CD4-positive, alpha-beta T cell (primary cell): ENCODE data around the gene ATP8A2. TPM values are rescaled to one million over a fixed set of nuclear protein-coding genes. Genes with fewer than 3 reads are reported as not detected.

Experiments used
- ATAC-seq: fragments of 200-7000 bp; cut with Tn5 transposase; one replicate; pipeline ENCODE4 v1.10.0; 2022; ENCODE audit warnings: mild to moderate bottlenecking; ENCODE audit not compliant: poor library complexity
- CTCF ChIA-PET: fragments of 350-600 bp; sonication (Branson Sonifier 250); formaldehyde crosslinking; loops from one replicate; lab custom pipeline; 2021; ENCODE audit warnings: antibody characterized with exemption, inconsistent platforms; lab: Charles Lee
- POLR2A ChIA-PET: fragments of 350-600 bp; sonication (Branson Sonifier 250); formaldehyde crosslinking; loops from one replicate; lab custom pipeline; 2021; ENCODE audit warnings: antibody characterized with exemption, inconsistent platforms; lab: Charles Lee
- DNase-seq, 14 experiments: peaks; one replicate each; pipeline ENCODE4 v3.0.0-alpha.2; 2013 to 2020; ENCODE audit warnings: mixed read lengths in 2 of 14
- H3K27ac ChIP-seq, 2 donors: one replicate each; pipeline versions ENCODE4 v1.5.1 to v1.7.0; 2013; ENCODE audit warnings: low read length in 2 of 2, low read depth in 1 of 2, mild to moderate bottlenecking in 1 of 2
- H3K27me3 ChIP-seq, 2 experiments: 1 replicate in 1 of 2; 2 replicates in 1 of 2; pipeline versions ENCODE4 v1.6.1 to v1.7.0; 2013; ENCODE audit warnings: low read length in 2 of 2, control low read depth in 1 of 2, mild to moderate bottlenecking in 1 of 2, moderate library complexity in 1 of 2; ENCODE audit not compliant: insufficient read depth in 2 of 2, control insufficient read depth in 1 of 2
- H3K36me3 ChIP-seq: one replicate; pipeline ENCODE4 v1.6.1; 2013; ENCODE audit warnings: low read length, control low read depth; ENCODE audit not compliant: insufficient read depth
- H3K4me1 ChIP-seq: one replicate; pipeline ENCODE4 v1.6.1; 2013; ENCODE audit warnings: low read length, control low read depth; ENCODE audit not compliant: insufficient read depth
- H3K4me3 ChIP-seq: one replicate; pipeline ENCODE4 v1.5.1; 2013; ENCODE audit warnings: mild to moderate bottlenecking, low read length, moderate library complexity
- H3K9me3 ChIP-seq, 2 experiments: 1 replicate in 1 of 2; 2 replicates in 1 of 2; pipeline versions ENCODE4 v1.6.1 to v1.7.0; 2013; ENCODE audit warnings: low read length in 2 of 2, mild to moderate bottlenecking in 2 of 2, control low read depth in 1 of 2, moderate library complexity in 1 of 2; ENCODE audit not compliant: control insufficient read depth in 1 of 2, insufficient read depth in 1 of 2
- H3K27ac Mint-ChIP-seq: one replicate; pipeline ENCODE4 v1.8.0; 2020; ENCODE audit warnings: mixed read lengths
- H3K27me3 Mint-ChIP-seq: one replicate; pipeline ENCODE4 v1.8.0; 2021; ENCODE audit warnings: mixed read lengths
- H3K36me3 Mint-ChIP-seq: one replicate; pipeline ENCODE4 v1.8.0; 2021; ENCODE audit warnings: low read depth, mixed read lengths
- H3K4me1 Mint-ChIP-seq: one replicate; pipeline ENCODE4 v1.8.0; 2021; ENCODE audit warnings: low read depth, mixed read lengths
- H3K4me3 Mint-ChIP-seq: one replicate; pipeline ENCODE4 v1.8.0; 2020; ENCODE audit warnings: mild to moderate bottlenecking, mixed read lengths
- H3K9me3 Mint-ChIP-seq: one replicate; pipeline ENCODE4 v1.8.0; 2020; ENCODE audit warnings: mixed read lengths
- CTCF ChIP-seq: fragments of 200-600 bp; IDR thresholded peaks from one replicate; pipeline ENCODE4 v1.8.0; 2022; ENCODE audit warnings: antibody characterized with exemption, mild to moderate bottlenecking
- intact Hi-C, 2 experiments: fragments of 100-400 bp; cut with DNase I in 1 of 2; cut with micrococcal nuclease in 1 of 2; formaldehyde crosslinking; loops; one replicate each; pipeline versions ENCODE4 v1.15.1 to v1.9.0; 2023 to 2025; cut with DNase I, micrococcal nuclease
- total RNA-seq, 174 experiments: library from RNA in 2 of 174; stranded (reverse) in 2 of 174; gene quantifications; one replicate each; pipeline ENCODE4 v1.2.3 and lab custom pipeline; 2021 to 2026

ATP8A2 gene
- total RNA-seq, 2 experiments from 2014 or later = 0.22 to 0.36 TPM

DNA sequence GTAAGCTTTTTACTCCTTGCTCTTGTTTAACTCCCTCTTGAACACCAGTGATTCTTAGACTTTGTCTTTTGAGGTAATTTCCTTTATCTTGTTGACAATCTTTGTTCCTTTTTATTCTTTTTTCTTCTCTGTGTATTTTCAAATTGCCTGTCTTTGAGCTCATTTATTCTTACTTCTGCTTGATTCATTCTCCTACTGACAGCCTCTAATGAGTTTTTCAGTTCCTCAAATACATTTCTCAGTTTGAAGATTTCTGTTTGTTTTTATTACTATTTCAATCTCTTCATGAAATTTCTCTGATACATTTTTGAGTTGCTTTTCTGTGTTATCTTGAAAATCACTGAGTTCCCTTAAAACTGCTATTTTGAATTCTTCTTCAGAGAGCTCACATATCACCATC is 154.1 kb downstream of the ATP8A2 start:
- no peak overlapping the region for H3K4me3 Mint-ChIP-seq
- Histone ChIP-seq H3K4me1 (no peaks in the 10 kb centered on the region), H3K27me3 (peaks cover 0 to 6% of the 10 kb centered on the region in 2 experiments), H3K27ac (no peak overlapping the region), H3K9me3 (peaks cover 3 to 14% of the 10 kb centered on the region in 2 experiments), H3K36me3 (no peaks in the 10 kb centered on the region), H3K4me3 (no peak overlapping the region)
- DNase-seq (no peak), ATAC-seq (no peak)
- no peak overlapping the region for H3K27ac Mint-ChIP-seq
- POLR2A ChIA-PET = no interaction called here
- peaks cover 28% of the 10 kb centered on the region for H3K27me3 Mint-ChIP-seq
- TF ChIP-seq CTCF = no peak
- intact Hi-C loops = no loop called here
- no peaks in the 10 kb centered on the region for H3K4me1 Mint-ChIP-seq
- H3K9me3 Mint-ChIP-seq = peaks cover 17% of the 10 kb centered on the region
- CTCF ChIA-PET = no interaction called here
- no peaks in the 10 kb centered on the region for H3K36me3 Mint-ChIP-seq

- Histone ChIP-seq H3K27ac (no peak overlapping the region), H3K27me3 (peaks cover 0 to 6% of the 10 kb centered on the region in 2 experiments), H3K4me1 (no peaks in the 10 kb centered on the region), H3K4me3 (no peak overlapping the region), H3K36me3 (no peaks in the 10 kb centered on the region), H3K9me3 (peaks cover 3 to 14% of the 10 kb centered on the region in 2 experiments)
- TF ChIP-seq CTCF = no peak
- CTCF ChIA-PET = interaction anchor here (0.5 kb wide), 1 partner anchor 128 kb away, joined by 3 read pairs; no protein-coding TSS in a partner anchor
- DNase-seq (no peak), ATAC-seq (no peak)
- Mint-ChIP-seq H3K4me3 (no peak overlapping the region), H3K4me1 (no peaks in the 10 kb centered on the region), H3K27ac (no peak overlapping the region), H3K9me3 (peaks cover 14% of the 10 kb centered on the region), H3K36me3 (no peaks in the 10 kb centered on the region), H3K27me3 (peaks cover 24% of the 10 kb centered on the region)
- POLR2A ChIA-PET = no interaction called here
- intact Hi-C loops = no loop called here
Measured at GRCh38 chr13:25528266-25528665, 156.5 kb downstream of the ATP8A2 start.

DNA sequence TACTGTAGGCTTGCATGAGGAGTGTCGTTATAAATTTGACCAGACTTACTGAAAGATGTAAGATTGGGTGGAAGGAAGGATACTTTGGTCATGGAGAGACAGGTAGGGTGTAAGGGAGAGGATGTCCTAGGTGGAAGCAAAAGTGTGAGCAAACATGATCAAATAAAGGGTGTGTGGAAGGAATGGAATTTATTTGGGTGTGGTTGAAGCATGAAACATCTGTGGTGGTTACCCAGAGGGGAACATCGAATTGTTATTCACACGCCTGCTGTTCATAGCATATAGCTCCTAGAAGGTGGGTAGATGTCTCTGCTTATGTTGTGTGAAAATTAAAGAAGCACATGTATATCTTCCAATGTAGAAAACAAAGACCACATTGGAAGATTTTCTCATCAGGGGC is 157.7 kb downstream of the ATP8A2 start:
- Histone ChIP-seq H3K36me3 (no peaks in the 10 kb centered on the region), H3K27me3 (peaks cover 0 to 6% of the 10 kb centered on the region in 2 experiments), H3K27ac (no peak overlapping the region), H3K9me3 (peaks cover 3 to 14% of the 10 kb centered on the region in 2 experiments), H3K4me3 (no peak overlapping the region), H3K4me1 (no peaks in the 10 kb centered on the region)
- H3K4me3 Mint-ChIP-seq = no peak overlapping the region
- H3K4me1 Mint-ChIP-seq = no peaks in the 10 kb centered on the region
- peaks cover 28% of the 10 kb centered on the region for H3K27me3 Mint-ChIP-seq
- CTCF ChIA-PET = no interaction called here
- intact Hi-C loops = no loop called here
- H3K36me3 Mint-ChIP-seq = no peaks in the 10 kb centered on the region
- POLR2A ChIA-PET = no interaction called here
- no peak for ATAC-seq
- DNase-seq = no peak
- TF ChIP-seq CTCF = no peak
- peaks cover 11% of the 10 kb centered on the region for H3K9me3 Mint-ChIP-seq
- H3K27ac Mint-ChIP-seq = no peak overlapping the region
